ENCODE data around the gene BMPR2. TPM values are rescaled to one million over a fixed set of nuclear protein-coding genes. Genes with fewer than 3 reads are reported as not detected.

The BMPR2 gene
- total RNA-seq (24.9 TPM), polyA plus RNA-seq (1 to 10 TPM; 3.7 to 5.6 (median 4.8) TPM)

DNA sequence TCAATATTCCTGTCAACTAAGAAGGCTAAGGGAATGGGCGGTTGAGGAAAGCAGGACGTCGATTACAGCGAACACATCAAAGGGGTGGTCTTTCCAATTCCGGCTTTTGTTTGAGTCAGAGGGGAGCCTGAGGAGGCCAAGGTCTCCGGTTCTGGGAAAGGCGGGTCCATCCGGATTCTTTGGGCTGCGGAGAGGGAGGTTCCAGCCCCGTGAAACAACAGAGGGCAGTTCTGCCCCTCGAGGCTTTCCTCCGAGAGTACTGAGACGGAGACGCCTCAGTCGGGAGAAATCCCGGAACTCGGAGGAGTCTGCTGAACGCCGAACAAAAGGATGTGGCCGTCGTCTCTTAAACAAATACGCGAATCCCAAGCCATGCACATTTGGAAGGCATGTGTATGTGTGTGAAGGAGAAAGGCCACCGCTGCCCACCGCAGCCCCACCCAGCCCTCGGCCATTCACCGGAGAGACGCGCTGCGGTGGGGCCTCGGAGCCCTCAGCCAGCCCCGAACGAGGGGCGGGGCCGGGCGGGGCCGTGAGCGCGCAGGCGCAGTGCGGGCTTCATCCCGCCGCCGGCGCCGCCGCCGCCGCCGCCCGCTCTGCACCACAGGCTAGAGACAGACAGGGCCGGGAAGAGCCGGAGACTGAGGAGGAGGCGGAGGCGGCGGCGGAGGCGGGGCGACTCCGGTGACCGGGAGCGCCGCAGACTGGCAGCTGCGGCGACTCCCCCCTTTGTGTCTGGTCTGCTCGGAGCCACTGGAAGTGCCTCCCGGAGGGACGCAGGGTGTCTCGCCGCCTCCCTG, at the start of gene BMPR2:
BMPR2 (plus strand) TSS at position 719 of the 800 bp plus-strand sequence. CDS start 1,148 bp downstream, outside the sequence.
- H3K4me3 Mint-ChIP-seq, result peak within 1 kb of the TSS; percentile 96 to 100 (median 98)
- peak within 1 kb of the TSS; percentile 65 for H3K27ac ChIP-seq (ENCODE audit: insufficient read depth, low read length, poor library complexity, severe bottlenecking)
- no peaks in the 10 kb centered on the region for H3K27me3 ChIP-seq (ENCODE audit: control insufficient read depth, insufficient read depth, low read length)
- H3K4me1 Mint-ChIP-seq, result peaks cover 21 to 39% (median 33%) of the 10 kb centered on the region in 4 donors
- H3K36me3 ChIP-seq (ENCODE audit: control insufficient read depth, insufficient read depth, low read length), result no peaks in the 10 kb centered on the region
- peak within 1 kb of the TSS; percentile 94 to 97 (median 95) for H3K27ac Mint-ChIP-seq
- DNase-seq, result peak; percentile 79 to 80 (median 79)
- H3K9me3 ChIP-seq (ENCODE audit: control insufficient read depth in 2 of 2, low read length in 2 of 2), result no peaks in the 10 kb centered on the region
- peaks cover 4% of the 10 kb centered on the region for H3K27me3 Mint-ChIP-seq
- peak; percentile 76 to 79 for ATAC-seq (ENCODE audit: low read depth in 2 of 2)
- peak within 1 kb of the TSS; percentile 93 for H3K4me3 ChIP-seq (ENCODE audit: low read depth, low read length)
- no peaks in the 10 kb centered on the region for H3K9me3 Mint-ChIP-seq
- peaks cover 37% of the 10 kb centered on the region for H3K4me1 ChIP-seq (ENCODE audit: control insufficient read depth, insufficient read depth, low read length, poor library complexity, severe bottlenecking)
- no peaks in the 10 kb centered on the region for H3K36me3 Mint-ChIP-seq

DNA sequence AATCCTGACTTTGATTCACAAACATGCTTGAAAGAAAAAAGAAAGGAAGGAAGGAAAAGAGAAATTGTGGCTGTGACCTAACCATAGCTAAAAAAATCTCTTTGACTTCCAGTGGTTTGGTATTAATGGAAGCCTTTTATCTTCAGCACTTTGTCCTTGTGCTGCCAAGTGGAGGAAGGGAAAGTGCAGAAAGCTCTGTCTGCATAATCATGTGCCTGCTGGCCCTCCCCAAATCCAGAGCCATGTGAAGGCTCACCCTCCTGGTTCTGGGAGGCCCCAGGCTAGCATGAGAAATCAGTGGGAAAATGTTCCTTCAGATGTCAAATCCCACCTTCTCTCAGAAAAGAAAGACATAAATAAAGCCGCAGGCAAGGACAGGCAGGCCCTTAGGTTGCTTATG, 48.3 kb upstream of the BMPR2 start:
- ATAC-seq (ENCODE audit: low read depth in 2 of 2) (no peak), DNase-seq (no peak)
- Histone ChIP-seq H3K27me3 (ENCODE audit: control insufficient read depth, insufficient read depth, low read length) (no peaks in the 10 kb centered on the region), H3K9me3 (ENCODE audit: control insufficient read depth in 2 of 2, low read length in 2 of 2) (no peaks in the 10 kb centered on the region), H3K27ac (ENCODE audit: insufficient read depth, low read length, poor library complexity, severe bottlenecking) (no peak overlapping the region), H3K4me1 (ENCODE audit: control insufficient read depth, insufficient read depth, low read length, poor library complexity, severe bottlenecking) (no peaks in the 10 kb centered on the region), H3K4me3 (ENCODE audit: low read depth, low read length) (no peak overlapping the region), H3K36me3 (ENCODE audit: control insufficient read depth, insufficient read depth, low read length) (peaks cover 2% of the 10 kb centered on the region)
- H3K4me1 Mint-ChIP-seq, result peaks cover 0 to 7% (median 1%) of the 10 kb centered on the region in 4 donors
- H3K4me3 Mint-ChIP-seq, result no peak overlapping the region
- H3K36me3 Mint-ChIP-seq, result peaks cover 36% of the 10 kb centered on the region
- H3K27me3 Mint-ChIP-seq, result no peaks in the 10 kb centered on the region
- no peaks in the 10 kb centered on the region for H3K9me3 Mint-ChIP-seq
- no peak overlapping the region for H3K27ac Mint-ChIP-seq

DNA sequence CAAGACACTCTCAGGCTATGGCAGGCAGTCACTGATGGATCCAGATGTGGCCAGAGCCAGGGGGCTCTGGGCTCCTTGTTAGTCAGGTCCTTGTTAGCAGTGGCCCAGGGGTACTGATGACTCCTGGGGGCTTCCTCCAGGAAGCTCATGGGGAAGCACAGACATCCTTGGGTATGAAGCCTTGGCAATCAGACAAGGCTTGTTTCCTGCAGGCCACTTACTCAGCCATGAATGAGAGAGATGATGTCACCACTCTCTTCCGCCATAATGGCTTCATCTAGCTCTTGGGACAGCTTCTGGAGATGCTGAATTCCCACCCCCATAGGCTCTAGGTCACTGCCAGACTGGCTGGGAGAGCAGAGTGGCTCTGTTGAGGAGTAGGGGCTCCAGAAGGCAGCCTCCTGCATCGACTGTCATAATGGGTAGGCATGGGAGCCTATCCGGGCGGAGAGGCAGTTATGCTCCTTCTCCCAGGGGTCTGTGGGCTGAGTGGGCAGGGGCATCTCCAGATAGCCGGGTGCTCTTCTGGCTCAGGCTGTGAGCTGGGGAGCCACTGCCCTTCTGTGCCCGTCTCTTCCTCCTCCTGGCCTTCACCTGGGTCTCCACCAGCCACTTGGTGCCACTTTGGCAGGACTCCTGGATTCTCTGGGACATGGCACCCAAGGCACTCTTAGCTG, 40.2 kb upstream of the BMPR2 start:
- no peak overlapping the region for H3K27ac ChIP-seq (ENCODE audit: insufficient read depth, low read length, poor library complexity, severe bottlenecking)
- H3K4me3 Mint-ChIP-seq, result no peak overlapping the region
- H3K4me1 ChIP-seq (ENCODE audit: control insufficient read depth, insufficient read depth, low read length, poor library complexity, severe bottlenecking), result no peaks in the 10 kb centered on the region
- no peaks in the 10 kb centered on the region for H3K27me3 Mint-ChIP-seq
- no peak for DNase-seq
- H3K4me3 ChIP-seq (ENCODE audit: low read depth, low read length), result no peak overlapping the region
- no peak overlapping the region for H3K27ac Mint-ChIP-seq
- peaks cover 7% of the 10 kb centered on the region for H3K36me3 Mint-ChIP-seq
- no peaks in the 10 kb centered on the region for H3K9me3 Mint-ChIP-seq
- no peaks in the 10 kb centered on the region for H3K27me3 ChIP-seq (ENCODE audit: control insufficient read depth, insufficient read depth, low read length)
- H3K9me3 ChIP-seq (ENCODE audit: control insufficient read depth in 2 of 2, low read length in 2 of 2), result no peaks in the 10 kb centered on the region
- ATAC-seq (ENCODE audit: low read depth in 2 of 2), result no peak
- no peaks in the 10 kb centered on the region for H3K4me1 Mint-ChIP-seq
- H3K36me3 ChIP-seq (ENCODE audit: control insufficient read depth, insufficient read depth, low read length), result no peaks in the 10 kb centered on the region

- DNase-seq (no peak), ATAC-seq (ENCODE audit: low read depth in 2 of 2) (no peak)
- Mint-ChIP-seq H3K4me3 (no peak overlapping the region), H3K27ac (peak overlapping the region in 1 of 3 donors; percentile 45), H3K9me3 (no peaks in the 10 kb centered on the region), H3K4me1 (no peaks in the 10 kb centered on the region), H3K27me3 (no peaks in the 10 kb centered on the region), H3K36me3 (peaks cover 3% of the 10 kb centered on the region)
- H3K27ac ChIP-seq (ENCODE audit: insufficient read depth, low read length, poor library complexity, severe bottlenecking), result no peak overlapping the region
- H3K4me3 ChIP-seq (ENCODE audit: low read depth, low read length), result no peak overlapping the region
- no peaks in the 10 kb centered on the region for H3K9me3 ChIP-seq (ENCODE audit: control insufficient read depth in 2 of 2, low read length in 2 of 2)
- H3K4me1 ChIP-seq (ENCODE audit: control insufficient read depth, insufficient read depth, low read length, poor library complexity, severe bottlenecking), result no peaks in the 10 kb centered on the region
- H3K27me3 ChIP-seq (ENCODE audit: control insufficient read depth, insufficient read depth, low read length), result no peaks in the 10 kb centered on the region
- no peaks in the 10 kb centered on the region for H3K36me3 ChIP-seq (ENCODE audit: control insufficient read depth, insufficient read depth, low read length)
Measured at GRCh38 chr2:202337151-202337550, 39.0 kb upstream of the BMPR2 start.

GRCh38 chr2:202337706-202338346, 38.3 kb upstream of the BMPR2 start:
- Histone ChIP-seq H3K4me3 (ENCODE audit: low read depth, low read length) (no peak overlapping the region), H3K27me3 (ENCODE audit: control insufficient read depth, insufficient read depth, low read length) (no peaks in the 10 kb centered on the region), H3K27ac (ENCODE audit: insufficient read depth, low read length, poor library complexity, severe bottlenecking) (no peak overlapping the region), H3K9me3 (ENCODE audit: control insufficient read depth in 2 of 2, low read length in 2 of 2) (no peaks in the 10 kb centered on the region), H3K4me1 (ENCODE audit: control insufficient read depth, insufficient read depth, low read length, poor library complexity, severe bottlenecking) (no peaks in the 10 kb centered on the region), H3K36me3 (ENCODE audit: control insufficient read depth, insufficient read depth, low read length) (no peaks in the 10 kb centered on the region)
- Mint-ChIP-seq H3K27ac (peak overlapping the region in 1 of 3 donors; percentile 45), H3K27me3 (no peaks in the 10 kb centered on the region), H3K9me3 (no peaks in the 10 kb centered on the region), H3K4me3 (no peak overlapping the region), H3K36me3 (peaks cover 3% of the 10 kb centered on the region), H3K4me1 (no peaks in the 10 kb centered on the region)
- ATAC-seq (ENCODE audit: low read depth in 2 of 2) (no peak), DNase-seq (no peak)

DNA sequence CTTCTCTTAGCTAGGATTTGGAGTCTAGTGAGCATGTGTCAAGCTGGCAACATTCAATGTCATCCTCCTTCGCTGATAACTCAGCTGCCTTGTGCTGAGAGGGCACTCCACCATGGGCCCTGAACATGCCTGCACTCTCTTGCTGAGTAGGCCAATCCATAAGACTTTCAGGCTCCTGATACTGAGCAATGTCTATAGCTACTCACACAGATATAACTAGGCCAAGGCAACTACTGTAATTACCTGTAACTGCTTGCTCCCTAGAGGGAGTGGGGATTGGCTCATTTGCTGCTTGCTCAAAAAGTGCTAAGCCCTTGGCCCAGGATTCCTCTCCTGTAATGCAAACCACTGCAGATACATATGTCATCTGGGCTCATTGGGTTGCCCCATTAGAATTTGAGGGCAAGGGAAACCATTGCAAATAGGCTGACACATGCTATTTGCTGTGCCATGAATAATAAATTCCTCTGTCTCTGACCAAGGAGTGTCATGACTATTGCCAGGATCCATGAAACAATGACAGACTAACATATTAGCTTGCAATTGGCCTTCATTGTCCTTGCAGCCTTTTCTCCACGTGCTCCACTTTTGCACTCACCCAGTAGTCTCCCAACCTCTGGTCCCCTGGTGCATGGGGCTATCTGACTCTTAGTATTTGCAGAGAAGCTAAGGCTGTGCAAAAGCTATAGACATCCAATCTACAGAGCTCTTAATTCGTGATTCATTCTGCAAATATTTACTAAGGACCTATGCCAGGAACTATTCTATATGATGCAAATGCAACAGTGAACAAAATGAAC, 36.9 kb upstream of the BMPR2 start:
- ATAC-seq (ENCODE audit: low read depth in 2 of 2), result no peak

DNA sequence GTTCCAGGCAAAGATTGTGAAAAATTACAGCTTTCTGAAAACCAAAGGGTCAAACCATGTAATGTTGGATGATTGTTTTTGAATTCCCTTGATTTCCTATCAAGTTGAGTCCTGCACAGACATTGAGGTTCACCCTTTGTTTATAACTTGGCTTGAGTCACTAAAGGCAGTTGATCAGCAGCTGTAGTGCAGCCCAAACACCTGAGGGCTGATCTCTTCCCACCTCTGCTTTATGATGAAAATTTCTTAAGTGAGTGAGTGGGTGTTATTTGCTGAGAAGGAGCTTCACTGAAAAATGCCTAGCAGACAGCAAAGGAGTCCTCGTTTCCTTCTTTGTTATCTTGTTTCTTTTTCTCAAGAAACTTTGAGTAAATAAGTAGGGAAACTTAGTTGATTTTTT, 31.9 kb upstream of the BMPR2 start:
- no peak overlapping the region for H3K4me3 Mint-ChIP-seq
- H3K27ac Mint-ChIP-seq, result peak overlapping the region in 1 of 3 donors; percentile 54
- H3K36me3 Mint-ChIP-seq, result no peaks in the 10 kb centered on the region
- Histone ChIP-seq H3K4me1 (ENCODE audit: control insufficient read depth, insufficient read depth, low read length, poor library complexity, severe bottlenecking) (no peaks in the 10 kb centered on the region), H3K36me3 (ENCODE audit: control insufficient read depth, insufficient read depth, low read length) (no peaks in the 10 kb centered on the region), H3K27ac (ENCODE audit: insufficient read depth, low read length, poor library complexity, severe bottlenecking) (no peak overlapping the region), H3K9me3 (ENCODE audit: control insufficient read depth in 2 of 2, low read length in 2 of 2) (no peaks in the 10 kb centered on the region), H3K27me3 (ENCODE audit: control insufficient read depth, insufficient read depth, low read length) (no peaks in the 10 kb centered on the region), H3K4me3 (ENCODE audit: low read depth, low read length) (no peak overlapping the region)
- no peak for ATAC-seq (ENCODE audit: low read depth in 2 of 2)
- peaks cover 0 to 2% (median 0%) of the 10 kb centered on the region in 4 donors for H3K4me1 Mint-ChIP-seq
- H3K9me3 Mint-ChIP-seq, result no peaks in the 10 kb centered on the region
- no peaks in the 10 kb centered on the region for H3K27me3 Mint-ChIP-seq
- DNase-seq, result no peak

More for the DNA sequence above, 36.9 kb upstream of the BMPR2 start:
- peaks cover 3% of the 10 kb centered on the region for H3K36me3 Mint-ChIP-seq
- no peaks in the 10 kb centered on the region for H3K9me3 Mint-ChIP-seq
- Histone ChIP-seq H3K27ac (ENCODE audit: insufficient read depth, low read length, poor library complexity, severe bottlenecking) (no peak overlapping the region), H3K27me3 (ENCODE audit: control insufficient read depth, insufficient read depth, low read length) (no peaks in the 10 kb centered on the region), H3K4me1 (ENCODE audit: control insufficient read depth, insufficient read depth, low read length, poor library complexity, severe bottlenecking) (no peaks in the 10 kb centered on the region), H3K36me3 (ENCODE audit: control insufficient read depth, insufficient read depth, low read length) (no peaks in the 10 kb centered on the region), H3K4me3 (ENCODE audit: low read depth, low read length) (no peak overlapping the region), H3K9me3 (ENCODE audit: control insufficient read depth in 2 of 2, low read length in 2 of 2) (no peaks in the 10 kb centered on the region)
- no peak overlapping the region for H3K4me3 Mint-ChIP-seq
- H3K4me1 Mint-ChIP-seq, result peaks cover 0 to 2% (median 0%) of the 10 kb centered on the region in 4 donors
- no peak for DNase-seq
- no peaks in the 10 kb centered on the region for H3K27me3 Mint-ChIP-seq
- H3K27ac Mint-ChIP-seq, result no peak overlapping the region

Data from CD4-positive, CD25-positive, alpha-beta regulatory T cell (primary cell).